Kidney (tissue), 14 donors: Measurements from ENCODE around the gene NSUN4. TPM values are rescaled to one million over a fixed set of nuclear protein-coding genes. Genes with fewer than 3 reads are reported as not detected.

ENCODE experiments used
- DNase-seq, 5 donors: peaks; one replicate each; pipeline ENCODE4 v3.0.0-alpha.2; 2013 to 2020
- FAIRE-seq: peaks from 2 replicates; lab custom pipeline; 2012; peaks lifted over from hg19 to GRCh38; lab: Jason Lieb, UNC
- H3K27ac ChIP-seq, 2 donors: one replicate each; pipeline ENCODE4 v1.7.0; 2013; ENCODE audit warnings: low read depth in 2 of 2, low read length in 2 of 2, inconsistent platforms in 1 of 2
- H3K27me3 ChIP-seq: one replicate; pipeline ENCODE4 v1.7.1; 2013; ENCODE audit warnings: low read length, inconsistent platforms; ENCODE audit not compliant: control insufficient read depth, insufficient read depth
- H3K36me3 ChIP-seq, 3 donors: one replicate each; pipeline versions ENCODE4 v1.7.0 to v1.7.1; 2013; ENCODE audit warnings: low read length in 3 of 3, control low read depth in 1 of 3, inconsistent platforms in 1 of 3; ENCODE audit not compliant: insufficient read depth in 3 of 3, control insufficient read depth in 2 of 3
- H3K4me1 ChIP-seq, 3 donors: one replicate each; pipeline versions ENCODE4 v1.7.0 to v1.7.1; 2013; ENCODE audit warnings: low read length in 3 of 3, inconsistent platforms in 1 of 3, low read depth in 1 of 3; ENCODE audit not compliant: control insufficient read depth in 2 of 3, insufficient read depth in 2 of 3
- H3K4me3 ChIP-seq, 3 donors: one replicate each; pipeline versions ENCODE4 v1.7.0 to v1.8.1; 2013; ENCODE audit warnings: low read length in 3 of 3, control low read depth in 1 of 3, inconsistent platforms in 1 of 3
- H3K9ac ChIP-seq, 3 donors: one replicate each; pipeline versions ENCODE4 v1.7.0 to v1.7.1; 2013; ENCODE audit warnings: low read length in 3 of 3, control low read depth in 1 of 3, inconsistent platforms in 1 of 3
- H3K9me3 ChIP-seq, 3 donors: one replicate each; pipeline versions ENCODE4 v1.7.0 to v1.7.1; 2013; ENCODE audit warnings: low read length in 3 of 3, control low read depth in 1 of 3, inconsistent platforms in 1 of 3; ENCODE audit not compliant: control insufficient read depth in 2 of 3, insufficient read depth in 1 of 3
- CTCF ChIP-seq: IDR thresholded peaks from 3 replicates; pipeline ENCODE4 v1.5.1; 2012; ENCODE audit warnings: mild to moderate bottlenecking, moderate library complexity, borderline replicate concordance; ENCODE audit not compliant: insufficient read depth; ENCODE audit errors: extremely low read depth
- intact Hi-C: fragments of 100-400 bp; cut with DNase I; formaldehyde crosslinking; loops from one replicate; pipeline ENCODE4 v1.11.1; 2022
- polyA plus RNA-seq: library from polyadenylated mRNA; stranded (reverse); fragments of 350-450 nt; fragmentation: Illumina TruSeq; extraction: RNeasy Lipid Tissue Mini Kit (QIAGEN cat#74804); gene quantifications from one replicate; pipeline ENCODE4 v1.2.3, GENCODE V29; 2014; ENCODE audit warnings: low read depth, low replicate concordance; ENCODE audit not compliant: insufficient read depth
- total RNA-seq: library from RNA; stranded (reverse); fragmentation: NEBNext Ultra II Directional; extraction: Animal tissue kit (Norgen Biotek cat#: 25700); gene quantifications from one replicate; pipeline ENCODE4 v1.2.1, GENCODE V29; 2021
- donor health status: control.
- donor health status: control.
- donor health status: control.
- donor health status: control.
- donor health status: control.
- donor health status: DM: yes; HTN: yes; CAD: no.
- donor health status: Normal renal cell carcinoma (clear cell type).

Gene NSUN4
- total and polyA plus RNA-seq, 2 donors from 2014 or later: 12.4 to 32.2 TPM

GRCh38 chr1:46393510-46393909 is 52.9 kb downstream of the NSUN4 start:
- H3K9me3 ChIP-seq: peaks cover 0 to 10% (median 0%) of the 10 kb centered on the region in 3 donors
- intact Hi-C loops: no loop called here
- no peaks in the 10 kb centered on the region for H3K36me3 ChIP-seq
- no peak overlapping the region for H3K4me3 ChIP-seq
- no peak for TF ChIP-seq CTCF
- FAIRE-seq (no peak), DNase-seq (peak in 1 of 5 donors; percentile 33)
- no peak overlapping the region for H3K9ac ChIP-seq
- peaks cover 0 to 10% (median 0%) of the 10 kb centered on the region in 3 donors for H3K4me1 ChIP-seq
- no peak overlapping the region for H3K27ac ChIP-seq
- no peaks in the 10 kb centered on the region for H3K27me3 ChIP-seq

- Histone ChIP-seq H3K4me1 (peaks cover 0 to 10% (median 0%) of the 10 kb centered on the region in 3 donors), H3K27me3 (no peaks in the 10 kb centered on the region), H3K9me3 (peaks cover 0 to 10% (median 0%) of the 10 kb centered on the region in 3 donors), H3K4me3 (peak within 1 kb of the TSS; percentile 63 to 90 (median 70)), H3K27ac (peak within 1 kb of the TSS; percentile 83 to 88), H3K9ac (peak within 1 kb of the TSS; percentile 59 to 80 (median 60)), H3K36me3 (no peaks in the 10 kb centered on the region)
- intact Hi-C loops: no loop called here
- FAIRE-seq: no peak
- peak; percentile 79 to 87 (median 80) for DNase-seq
- TF ChIP-seq CTCF: no peak
These were observed 53.7 kb downstream of the NSUN4 start, which contains the start of gene FAAH for GRCh38 chr1:46394108-46394871. FAAH (plus strand) TSS chr1:46394317; CDS start chr1:46394349, 32 bp downstream.

GRCh38 chr1:46394872-46395465 is 54.4 kb downstream of the NSUN4 start:
- Histone ChIP-seq H3K4me1 (peaks cover 0 to 10% (median 0%) of the 10 kb centered on the region in 3 donors), H3K27ac (peak overlapping the region; percentile 54 to 88), H3K27me3 (no peaks in the 10 kb centered on the region), H3K9ac (peak overlapping the region; percentile 59 to 80 (median 60)), H3K36me3 (no peaks in the 10 kb centered on the region), H3K4me3 (peak overlapping the region; percentile 63 to 90 (median 70)), H3K9me3 (peaks cover 0 to 10% (median 0%) of the 10 kb centered on the region in 3 donors)
- peak in 2 of 5 donors; percentile 21 to 24 for DNase-seq
- intact Hi-C loops: no loop called here
- no peak for TF ChIP-seq CTCF
- no peak for FAIRE-seq
